AG10803 (cell line): ENCODE data around the gene GAPDH.

Experiments used
- DNase-seq: peaks from one replicate; pipeline ENCODE4 v3.0.0; 2010; ENCODE audit warnings: low read depth
- H3K4me3 ChIP-seq: 2 replicates; pipeline ENCODE4 v1.5.1; 2011; ENCODE audit warnings: mild to moderate bottlenecking, low read length, control low read depth
- TF ChIP-seq, protein P1 (sequence below): conservative IDR thresholded peaks from 2 replicates; pipeline ENCODE4 v1.5.1; 2011; ENCODE audit warnings: mild to moderate bottlenecking, low read length, control low read depth, inconsistent platforms

GAPDH gene

DNA sequence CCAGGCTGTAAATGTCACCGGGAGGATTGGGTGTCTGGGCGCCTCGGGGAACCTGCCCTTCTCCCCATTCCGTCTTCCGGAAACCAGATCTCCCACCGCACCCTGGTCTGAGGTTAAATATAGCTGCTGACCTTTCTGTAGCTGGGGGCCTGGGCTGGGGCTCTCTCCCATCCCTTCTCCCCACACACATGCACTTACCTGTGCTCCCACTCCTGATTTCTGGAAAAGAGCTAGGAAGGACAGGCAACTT, 1.3 kb downstream of the GAPDH start:
- TF ChIP-seq, protein P1, sequence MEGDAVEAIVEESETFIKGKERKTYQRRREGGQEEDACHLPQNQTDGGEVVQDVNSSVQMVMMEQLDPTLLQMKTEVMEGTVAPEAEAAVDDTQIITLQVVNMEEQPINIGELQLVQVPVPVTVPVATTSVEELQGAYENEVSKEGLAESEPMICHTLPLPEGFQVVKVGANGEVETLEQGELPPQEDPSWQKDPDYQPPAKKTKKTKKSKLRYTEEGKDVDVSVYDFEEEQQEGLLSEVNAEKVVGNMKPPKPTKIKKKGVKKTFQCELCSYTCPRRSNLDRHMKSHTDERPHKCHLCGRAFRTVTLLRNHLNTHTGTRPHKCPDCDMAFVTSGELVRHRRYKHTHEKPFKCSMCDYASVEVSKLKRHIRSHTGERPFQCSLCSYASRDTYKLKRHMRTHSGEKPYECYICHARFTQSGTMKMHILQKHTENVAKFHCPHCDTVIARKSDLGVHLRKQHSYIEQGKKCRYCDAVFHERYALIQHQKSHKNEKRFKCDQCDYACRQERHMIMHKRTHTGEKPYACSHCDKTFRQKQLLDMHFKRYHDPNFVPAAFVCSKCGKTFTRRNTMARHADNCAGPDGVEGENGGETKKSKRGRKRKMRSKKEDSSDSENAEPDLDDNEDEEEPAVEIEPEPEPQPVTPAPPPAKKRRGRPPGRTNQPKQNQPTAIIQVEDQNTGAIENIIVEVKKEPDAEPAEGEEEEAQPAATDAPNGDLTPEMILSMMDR, result no peak
- no peak for DNase-seq
- peak overlapping the region; percentile 94 for H3K4me3 ChIP-seq

DNA sequence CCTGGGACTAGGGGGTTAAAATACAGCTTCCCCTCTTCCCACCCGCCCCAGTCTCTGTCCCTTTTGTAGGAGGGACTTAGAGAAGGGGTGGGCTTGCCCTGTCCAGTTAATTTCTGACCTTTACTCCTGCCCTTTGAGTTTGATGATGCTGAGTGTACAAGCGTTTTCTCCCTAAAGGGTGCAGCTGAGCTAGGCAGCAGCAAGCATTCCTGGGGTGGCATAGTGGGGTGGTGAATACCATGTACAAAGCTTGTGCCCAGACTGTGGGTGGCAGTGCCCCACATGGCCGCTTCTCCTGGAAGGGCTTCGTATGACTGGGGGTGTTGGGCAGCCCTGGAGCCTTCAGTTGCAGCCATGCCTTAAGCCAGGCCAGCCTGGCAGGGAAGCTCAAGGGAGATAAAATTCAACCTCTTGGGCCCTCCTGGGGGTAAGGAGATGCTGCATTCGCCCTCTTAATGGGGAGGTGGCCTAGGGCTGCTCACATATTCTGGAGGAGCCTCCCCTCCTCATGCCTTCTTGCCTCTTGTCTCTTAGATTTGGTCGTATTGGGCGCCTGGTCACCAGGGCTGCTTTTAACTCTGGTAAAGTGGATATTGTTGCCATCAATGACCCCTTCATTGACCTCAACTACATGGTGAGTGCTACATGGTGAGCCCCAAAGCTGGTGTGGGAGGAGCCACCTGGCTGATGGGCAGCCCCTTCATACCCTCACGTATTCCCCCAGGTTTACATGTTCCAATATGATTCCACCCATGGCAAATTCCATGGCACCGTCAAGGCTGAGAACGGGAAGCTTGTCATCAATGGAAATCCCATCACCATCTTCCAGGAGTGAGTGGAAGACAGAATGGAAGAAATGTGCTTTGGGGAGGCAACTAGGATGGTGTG, 1.9 kb downstream of the GAPDH start:
- peak overlapping the region; percentile 94 for H3K4me3 ChIP-seq
- DNase-seq, result no peak
- TF ChIP-seq, protein P1, result no peak

DNA sequence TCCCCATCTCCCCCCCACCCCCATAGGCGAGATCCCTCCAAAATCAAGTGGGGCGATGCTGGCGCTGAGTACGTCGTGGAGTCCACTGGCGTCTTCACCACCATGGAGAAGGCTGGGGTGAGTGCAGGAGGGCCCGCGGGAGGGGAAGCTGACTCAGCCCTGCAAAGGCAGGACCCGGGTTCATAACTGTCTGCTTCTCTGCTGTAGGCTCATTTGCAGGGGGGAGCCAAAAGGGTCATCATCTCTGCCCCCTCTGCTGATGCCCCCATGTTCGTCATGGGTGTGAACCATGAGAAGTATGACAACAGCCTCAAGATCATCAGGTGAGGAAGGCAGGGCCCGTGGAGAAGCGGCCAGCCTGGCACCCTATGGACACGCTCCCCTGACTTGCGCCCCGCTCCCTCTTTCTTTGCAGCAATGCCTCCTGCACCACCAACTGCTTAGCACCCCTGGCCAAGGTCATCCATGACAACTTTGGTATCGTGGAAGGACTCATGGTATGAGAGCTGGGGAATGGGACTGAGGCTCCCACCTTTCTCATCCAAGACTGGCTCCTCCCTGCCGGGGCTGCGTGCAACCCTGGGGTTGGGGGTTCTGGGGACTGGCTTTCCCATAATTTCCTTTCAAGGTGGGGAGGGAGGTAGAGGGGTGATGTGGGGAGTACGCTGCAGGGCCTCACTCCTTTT, 2.7 kb downstream of the GAPDH start:
- no peak for DNase-seq
- TF ChIP-seq, protein P1, result no peak
- H3K4me3 ChIP-seq, result peak overlapping the region; percentile 94

DNA sequence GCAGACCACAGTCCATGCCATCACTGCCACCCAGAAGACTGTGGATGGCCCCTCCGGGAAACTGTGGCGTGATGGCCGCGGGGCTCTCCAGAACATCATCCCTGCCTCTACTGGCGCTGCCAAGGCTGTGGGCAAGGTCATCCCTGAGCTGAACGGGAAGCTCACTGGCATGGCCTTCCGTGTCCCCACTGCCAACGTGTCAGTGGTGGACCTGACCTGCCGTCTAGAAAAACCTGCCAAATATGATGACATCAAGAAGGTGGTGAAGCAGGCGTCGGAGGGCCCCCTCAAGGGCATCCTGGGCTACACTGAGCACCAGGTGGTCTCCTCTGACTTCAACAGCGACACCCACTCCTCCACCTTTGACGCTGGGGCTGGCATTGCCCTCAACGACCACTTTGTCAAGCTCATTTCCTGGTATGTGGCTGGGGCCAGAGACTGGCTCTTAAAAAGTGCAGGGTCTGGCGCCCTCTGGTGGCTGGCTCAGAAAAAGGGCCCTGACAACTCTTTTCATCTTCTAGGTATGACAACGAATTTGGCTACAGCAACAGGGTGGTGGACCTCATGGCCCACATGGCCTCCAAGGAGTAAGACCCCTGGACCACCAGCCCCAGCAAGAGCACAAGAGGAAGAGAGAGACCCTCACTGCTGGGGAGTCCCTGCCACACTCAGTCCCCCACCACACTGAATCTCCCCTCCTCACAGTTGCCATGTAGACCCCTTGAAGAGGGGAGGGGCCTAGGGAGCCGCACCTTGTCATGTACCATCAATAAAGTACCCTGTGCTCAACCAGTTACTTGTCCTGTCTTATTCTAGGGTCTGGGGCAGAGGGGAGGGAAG, 3.5 kb downstream of the GAPDH start:
- TF ChIP-seq, protein P1, result peak; percentile 71
- DNase-seq, result peak; percentile 84
- peak overlapping the region; percentile 94 for H3K4me3 ChIP-seq

DNA sequence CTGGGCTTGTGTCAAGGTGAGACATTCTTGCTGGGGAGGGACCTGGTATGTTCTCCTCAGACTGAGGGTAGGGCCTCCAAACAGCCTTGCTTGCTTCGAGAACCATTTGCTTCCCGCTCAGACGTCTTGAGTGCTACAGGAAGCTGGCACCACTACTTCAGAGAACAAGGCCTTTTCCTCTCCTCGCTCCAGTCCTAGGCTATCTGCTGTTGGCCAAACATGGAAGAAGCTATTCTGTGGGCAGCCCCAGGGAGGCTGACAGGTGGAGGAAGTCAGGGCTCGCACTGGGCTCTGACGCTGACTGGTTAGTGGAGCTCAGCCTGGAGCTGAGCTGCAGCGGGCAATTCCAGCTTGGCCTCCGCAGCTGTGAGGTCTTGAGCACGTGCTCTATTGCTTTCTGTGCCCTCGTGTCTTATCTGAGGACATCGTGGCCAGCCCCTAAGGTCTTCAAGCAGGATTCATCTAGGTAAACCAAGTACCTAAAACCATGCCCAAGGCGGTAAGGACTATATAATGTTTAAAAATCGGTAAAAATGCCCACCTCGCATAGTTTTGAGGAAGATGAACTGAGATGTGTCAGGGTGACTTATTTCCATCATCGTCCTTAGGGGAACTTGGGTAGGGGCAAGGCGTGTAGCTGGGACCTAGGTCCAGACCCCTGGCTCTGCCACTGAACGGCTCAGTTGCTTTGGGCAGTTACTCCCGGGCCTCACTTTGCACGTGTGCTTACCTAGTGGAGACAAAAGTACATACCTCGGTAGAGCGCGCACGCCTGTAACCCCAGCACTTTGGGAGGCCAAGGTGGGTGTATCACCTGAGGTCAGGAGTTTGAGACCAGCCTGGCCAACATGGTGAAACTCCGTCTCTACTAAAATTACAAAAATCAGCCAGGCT, 4.3 kb downstream of the GAPDH start:
- peak; percentile 57 for DNase-seq
- TF ChIP-seq, protein P1, result no peak
- H3K4me3 ChIP-seq, result no peak overlapping the region

DNA sequence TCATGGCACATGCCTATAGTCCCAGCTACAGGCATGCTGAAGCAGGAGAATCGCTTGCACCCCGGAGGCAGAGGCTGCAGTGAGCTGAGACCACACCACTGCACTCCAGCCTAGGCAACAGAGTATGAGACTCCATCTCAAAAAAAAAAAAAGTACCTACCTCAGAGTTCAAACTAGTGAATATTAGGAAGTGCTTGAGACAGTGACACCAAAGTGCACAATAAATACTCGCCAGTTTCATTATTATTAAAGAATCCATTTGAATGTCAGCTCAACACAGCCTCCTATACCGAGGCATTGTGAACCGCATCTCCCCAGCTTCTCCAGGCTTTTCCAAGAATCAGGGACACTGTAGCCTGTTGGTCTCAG, 5.0 kb downstream of the GAPDH start:
- H3K4me3 ChIP-seq, result no peak overlapping the region
- DNase-seq, result no peak
- TF ChIP-seq, protein P1, result no peak
